Peyer's patch (tissue), 4 donors: ENCODE measurements around the gene EEF1B2.

Experiments used
- POLR2A ChIP-seq, 2 donors: fragments of 450-650 bp; IDR thresholded peaks; one replicate each; pipeline ENCODE4 v1.5.1; 2017; ENCODE audit warnings: antibody characterized with exemption in 2 of 2, mild to moderate bottlenecking in 2 of 2, moderate library complexity in 2 of 2
- TF ChIP-seq, protein P1 (sequence below), 6 experiments: fragments of 450-650 bp in 4 of 6; fragments of 200-600 bp in 2 of 6; sonication (generic) in 1 of 6; IDR thresholded peaks; one replicate each; pipeline ENCODE4 v1.5.1; 2017 to 2019; ENCODE audit warnings: antibody characterized with exemption in 6 of 6, mild to moderate bottlenecking in 3 of 6, moderate library complexity in 1 of 6

DNA sequence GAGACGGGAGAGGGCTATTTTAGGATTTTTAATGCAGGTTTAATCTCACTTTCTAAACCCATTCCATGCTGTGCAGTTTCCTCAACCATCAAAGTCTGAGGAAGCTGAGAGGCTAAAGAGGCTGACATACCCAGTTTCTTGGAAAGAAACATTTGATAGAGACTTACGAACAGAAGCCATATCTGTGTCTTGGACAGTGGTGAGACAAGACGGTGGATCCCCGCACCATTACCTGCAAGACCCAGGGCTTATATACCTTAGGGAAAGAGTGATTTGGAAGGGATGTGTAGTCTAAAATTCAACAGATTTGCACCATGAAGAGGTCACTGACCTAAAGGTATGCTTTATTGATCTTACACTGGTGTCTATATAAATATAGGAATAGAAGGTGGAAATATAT, 13.5 kb downstream of the EEF1B2 start:
- no peak for TF ChIP-seq POLR2A (IDR thresholded peaks at IDR 0.05)
- TF ChIP-seq, protein P1, sequence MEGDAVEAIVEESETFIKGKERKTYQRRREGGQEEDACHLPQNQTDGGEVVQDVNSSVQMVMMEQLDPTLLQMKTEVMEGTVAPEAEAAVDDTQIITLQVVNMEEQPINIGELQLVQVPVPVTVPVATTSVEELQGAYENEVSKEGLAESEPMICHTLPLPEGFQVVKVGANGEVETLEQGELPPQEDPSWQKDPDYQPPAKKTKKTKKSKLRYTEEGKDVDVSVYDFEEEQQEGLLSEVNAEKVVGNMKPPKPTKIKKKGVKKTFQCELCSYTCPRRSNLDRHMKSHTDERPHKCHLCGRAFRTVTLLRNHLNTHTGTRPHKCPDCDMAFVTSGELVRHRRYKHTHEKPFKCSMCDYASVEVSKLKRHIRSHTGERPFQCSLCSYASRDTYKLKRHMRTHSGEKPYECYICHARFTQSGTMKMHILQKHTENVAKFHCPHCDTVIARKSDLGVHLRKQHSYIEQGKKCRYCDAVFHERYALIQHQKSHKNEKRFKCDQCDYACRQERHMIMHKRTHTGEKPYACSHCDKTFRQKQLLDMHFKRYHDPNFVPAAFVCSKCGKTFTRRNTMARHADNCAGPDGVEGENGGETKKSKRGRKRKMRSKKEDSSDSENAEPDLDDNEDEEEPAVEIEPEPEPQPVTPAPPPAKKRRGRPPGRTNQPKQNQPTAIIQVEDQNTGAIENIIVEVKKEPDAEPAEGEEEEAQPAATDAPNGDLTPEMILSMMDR (IDR thresholded peaks at IDR 0.05): no peak
